SK-N-SH (cell line): ENCODE measurements around the gene IMPDH1.

Experiments used
- EP300 ChIP-seq, 2 experiments: IDR thresholded peaks; 2 replicates each; pipeline versions ENCODE4 v1.4.0 to v1.6.1; 2012; ENCODE audit warnings: borderline replicate concordance in 1 of 2, low read depth in 1 of 2, low read length in 1 of 2
- EZH2phosphoT487 ChIP-seq: fragments of 200-600 bp; sonication (generic); IDR thresholded peaks from 2 replicates; pipeline ENCODE4 v1.6.1; 2017; ENCODE audit warnings: low read depth, mixed run types, mild to moderate bottlenecking, antibody characterized with exemption, moderate library complexity, borderline replicate concordance
- GABPA ChIP-seq: IDR thresholded peaks from 2 replicates; pipeline ENCODE4 v1.4.0; 2012; ENCODE audit warnings: low read depth, mild to moderate bottlenecking
- TEAD4 ChIP-seq: IDR thresholded peaks from 2 replicates; pipeline ENCODE4 v1.4.0; 2012; ENCODE audit warnings: mild to moderate bottlenecking, borderline replicate concordance; ENCODE audit not compliant: insufficient read depth

- no peak for TF ChIP-seq EZH2phosphoT487
- TF ChIP-seq EP300 (IDR thresholded peaks at IDR 0.05; ENCODE audit: borderline replicate concordance in 1 of 2, low read depth in 1 of 2, low read length in 1 of 2): no peak
- no peak for TF ChIP-seq TEAD4
- TF ChIP-seq GABPA: no peak
Observed at GRCh38 chr7:128408709-128409595, 830 bp downstream of the IMPDH1 start.
